Stimulated activated CD8-positive, alpha-beta memory T cell treated with anti-CD3 and anti-CD28 coated beads, Interleukin-15, amount 100 ng/mL, for 48 hours (primary cell): ENCODE results near the gene ZNF277.
"Not testable (repeated sequence)": the region's sequence is repeated elsewhere in the genome, so short reads cannot be mapped to it uniquely, and the experiment has no call there.

Experiments used
- DNase-seq, 2 donors: peaks; one replicate each; pipeline ENCODE4 v3.0.0-alpha.2; 2020; ENCODE audit warnings: low read depth in 2 of 2

The ZNF277 gene

GRCh38 chr7:112211348-112211907 is 4.9 kb downstream of the ZNF277 start:
- no peak for DNase-seq

- no peak for DNase-seq
These were observed 6.1 kb downstream of the ZNF277 start for GRCh38 chr7:112212571-112212970.

GRCh38 chr7:112213735-112214134 is 7.2 kb downstream of the ZNF277 start:
- no peak for DNase-seq

- no peak for DNase-seq
These were observed 7.8 kb downstream of the ZNF277 start for GRCh38 chr7:112214268-112214667.

GRCh38 chr7:112214883-112215282 is 8.4 kb downstream of the ZNF277 start:
- DNase-seq: no peak

- DNase-seq: no peak
These were observed 9.3 kb downstream of the ZNF277 start for GRCh38 chr7:112215787-112216186.

- DNase-seq: no peak
These were observed 14.5 kb downstream of the ZNF277 start for GRCh38 chr7:112220877-112221434.

GRCh38 chr7:112223310-112223709 is 16.8 kb downstream of the ZNF277 start:
- no peak for DNase-seq

GRCh38 chr7:112224186-112224585 is 17.7 kb downstream of the ZNF277 start:
- no peak for DNase-seq

GRCh38 chr7:112225006-112225405 is 18.5 kb downstream of the ZNF277 start:
- DNase-seq: no peak

- DNase-seq: no peak
These were observed 20.3 kb downstream of the ZNF277 start for GRCh38 chr7:112226701-112227276.

GRCh38 chr7:112228632-112229031 is 22.1 kb downstream of the ZNF277 start:
- DNase-seq: no peak

GRCh38 chr7:112232212-112232978 is 25.9 kb downstream of the ZNF277 start:
- DNase-seq: no peak

GRCh38 chr7:112233048-112233697 is 26.7 kb downstream of the ZNF277 start:
- no peak for DNase-seq

GRCh38 chr7:112234147-112234546 is 27.7 kb downstream of the ZNF277 start:
- DNase-seq: no peak

- DNase-seq: no peak
These were observed 30.1 kb downstream of the ZNF277 start for GRCh38 chr7:112236597-112236996.

- DNase-seq: no peak
These were observed 31.8 kb downstream of the ZNF277 start for GRCh38 chr7:112238330-112238729.

GRCh38 chr7:112238852-112239610 is 32.5 kb downstream of the ZNF277 start:
- DNase-seq: no peak

GRCh38 chr7:112248598-112248997 is 42.1 kb downstream of the ZNF277 start:
- DNase-seq: no peak

GRCh38 chr7:112249967-112250366 is 43.5 kb downstream of the ZNF277 start:
- DNase-seq: not testable (repeated sequence)

- DNase-seq: no peak
These were observed 45.6 kb downstream of the ZNF277 start for GRCh38 chr7:112252141-112252540.

- DNase-seq: no peak
These were observed 46.2 kb downstream of the ZNF277 start for GRCh38 chr7:112252691-112253090.
